GM12878 (cell line): ENCODE results near the gene IFI27L2. TPM values are rescaled to one million over a fixed set of nuclear protein-coding genes. Genes with fewer than 3 reads are reported as not detected.

Experiments used
- ATAC-seq: fragments of 200-7000 bp; cut with Tn5 transposase; 3 replicates; pipeline ENCODE4 v1.9.1; 2020; ENCODE audit warnings: mild to moderate bottlenecking, moderate library complexity
- BruUV-seq: library from RNA; stranded (reverse); fragments of 400-500 nt; replicated peaks from 2 replicates; lab custom pipeline; 2021; lab: Mats Ljungman, UMichigan
- CTCF ChIA-PET: fragments of 300-600 bp; sonication (Branson Sonifier 250); formaldehyde crosslinking; extraction: SDS; loops from one replicate; lab custom pipeline; 2021; ENCODE audit warnings: inconsistent platforms; lab: Yijun Ruan, JAX
- POLR2A ChIA-PET: fragments of 350-600 bp; formaldehyde crosslinking; extraction: SDS; loops from one replicate; lab custom pipeline; 2021; ENCODE audit warnings: inconsistent platforms; lab: Charles Lee
- RAD21 ChIA-PET: fragments of 300-600 bp; sonication (Branson Sonifier 250); formaldehyde crosslinking; loops from one replicate; lab custom pipeline; 2023; ENCODE audit warnings: antibody characterized with exemption; ENCODE audit not compliant: unreplicated experiment; lab: Charles Lee
- SMC1A ChIA-PET: fragments of 300-600 bp; sonication (Branson Sonifier 250); formaldehyde crosslinking; loops from one replicate; lab custom pipeline; 2023; ENCODE audit not compliant: unreplicated experiment, uncharacterized antibody; lab: Charles Lee
- DNase-seq: peaks from one replicate; pipeline ENCODE4 v3.0.0-alpha.2; 2011; ENCODE audit warnings: low read depth, low spot score
- FAIRE-seq: peaks from 3 replicates; lab custom pipeline; 2011; peaks lifted over from hg19 to GRCh38; lab: Jason Lieb, UNC
- H2AFZ ChIP-seq: 2 replicates; pipeline ENCODE4 v1.6.0; 2011; ENCODE audit warnings: low read depth, low read length, control low read depth; ENCODE audit not compliant: control insufficient read depth
- H3K27ac ChIP-seq: 2 replicates; pipeline ENCODE4 v1.5.1; 2011; ENCODE audit warnings: control low read depth; ENCODE audit not compliant: control insufficient read depth, insufficient read depth
- H3K27me3 ChIP-seq, 2 experiments: replicated peaks in 1 of 2; 2 replicates each; pipeline versions ENCODE4 v1.6.0 to v1.6.1; 2011; ENCODE audit warnings: low read length in 1 of 2; ENCODE audit not compliant: control insufficient read depth in 2 of 2, insufficient read depth in 2 of 2
- H3K36me3 ChIP-seq, 2 experiments: 2 replicates each; pipeline ENCODE4 v1.5.1; 2011; ENCODE audit warnings: low read length in 1 of 2; ENCODE audit not compliant: control insufficient read depth in 2 of 2, insufficient read depth in 2 of 2
- H3K4me1 ChIP-seq: 2 replicates; pipeline ENCODE4 v1.6.1; 2011; ENCODE audit warnings: mild to moderate bottlenecking, low read length, moderate library complexity, mixed read lengths; ENCODE audit not compliant: control insufficient read depth, insufficient read depth
- H3K4me2 ChIP-seq: 2 replicates; pipeline ENCODE4 v1.6.0; 2011; ENCODE audit warnings: control low read depth; ENCODE audit not compliant: control insufficient read depth, insufficient read depth
- H3K4me3 ChIP-seq: fragments of 200-600 bp; sonication (generic); 2 replicates; pipeline ENCODE4 v1.5.1; 2016
- H3K79me2 ChIP-seq: 2 replicates; pipeline ENCODE4 v1.6.0; 2011; ENCODE audit warnings: low read length; ENCODE audit not compliant: control insufficient read depth, insufficient read depth
- H3K9ac ChIP-seq: 2 replicates; pipeline ENCODE4 v1.8.0; 2011; ENCODE audit warnings: low read length, control low read depth, mixed read lengths; ENCODE audit not compliant: control insufficient read depth, insufficient read depth
- H3K9me3 ChIP-seq: replicated peaks from 3 replicates; pipeline ENCODE4 v1.5.1; 2011; ENCODE audit warnings: mild to moderate bottlenecking, low read length; ENCODE audit not compliant: control insufficient read depth, insufficient read depth
- H4K20me1 ChIP-seq: 2 replicates; pipeline ENCODE4 v1.6.0; 2011; ENCODE audit not compliant: control insufficient read depth, insufficient read depth
- CBFB ChIP-seq: IDR thresholded peaks from 2 replicates; pipeline ENCODE4 v1.6.1; 2016; ENCODE audit warnings: antibody characterized with exemption, low read depth
- CBX5 ChIP-seq: sonication (generic); IDR thresholded peaks from 2 replicates; pipeline ENCODE4 v1.6.1; 2016; ENCODE audit warnings: low read depth, moderate library complexity, mild to moderate bottlenecking, inconsistent platforms
- STAT3 ChIP-seq: IDR thresholded peaks from 2 replicates; pipeline ENCODE4 v1.6.1; 2011; ENCODE audit warnings: low read depth, low read length, improper control_type of control experiment
- USF2 ChIP-seq: IDR thresholded peaks from 2 replicates; pipeline ENCODE4 v1.6.1; 2011; ENCODE audit warnings: low read depth, low read length, improper control_type of control experiment, borderline replicate concordance
- WGBS: methylation state at CpG from one replicate; pipeline ENCODE4 v1.1.6; 2016; ENCODE audit warnings: low lambda C conversion rate; ENCODE audit not compliant: insufficient replicate concordance, insufficient coverage; ENCODE audit errors: missing lambda C conversion rate; 5-methylcytosine and 5-hydroxymethylcytosine counted together
- in situ Hi-C: fragments of 300-500 bp; cut with MboI; formaldehyde crosslinking; loops from 9 replicates; pipeline ENCODE4 v1.14.3; 2018; ENCODE audit warnings: mixed read lengths
- intact Hi-C: fragments of 100-400 bp; cut with micrococcal nuclease; formaldehyde crosslinking; loops from one replicate; pipeline ENCODE4 v1.14.2; 2022; ENCODE audit not compliant: unreplicated experiment
- polyA plus RNA-seq, 11 experiments: library from polyadenylated mRNA; depleted of rRNA in 4 of 11; unstranded in 6 of 11; stranded (reverse) in 5 of 11; fragments of >200 nt; fragmentation: Nextera tagmentation in 4 of 11; fragmentation: Illumina TruSeq in 1 of 11; extraction: Ambion mirVana in 4 of 11; extraction: Trizol in 1 of 11; gene quantifications; 1 replicate in 1 of 11; 2 replicates in 10 of 11; pipeline versions ENCODE4 v1.2.1 to v1.2.3, GENCODE V29; 2011 to 2016; ENCODE audit warnings: inconsistent platforms in 2 of 11, missing spikeins in 2 of 11, low read depth in 1 of 11
- total RNA-seq, 4 experiments: library from RNA; depleted of rRNA in 3 of 4; stranded (reverse); fragments of >200 nt in 3 of 4; fragmentation: Illumina TruSeq in 1 of 4; extraction: Trizol in 1 of 4; gene quantifications; 2 replicates each; pipeline versions ENCODE4 v1.2.1 to v1.2.3, GENCODE V29; 2013 to 2021
- TF ChIP-seq, protein P1 (sequence below): fragments of 450-650 bp; IDR thresholded peaks from 2 replicates; pipeline ENCODE4 v1.6.1; 2017; ENCODE audit warnings: mild to moderate bottlenecking, low read depth, inconsistent platforms; ENCODE audit not compliant: poor library complexity, severe bottlenecking

Gene IFI27L2
- total and polyA plus RNA-seq, 10 of the 15 experiments (the other 5 are each of a cell fraction or from before 2014, with no cell fraction given), result 26.6 to 134 (median 60.3) TPM

DNA sequence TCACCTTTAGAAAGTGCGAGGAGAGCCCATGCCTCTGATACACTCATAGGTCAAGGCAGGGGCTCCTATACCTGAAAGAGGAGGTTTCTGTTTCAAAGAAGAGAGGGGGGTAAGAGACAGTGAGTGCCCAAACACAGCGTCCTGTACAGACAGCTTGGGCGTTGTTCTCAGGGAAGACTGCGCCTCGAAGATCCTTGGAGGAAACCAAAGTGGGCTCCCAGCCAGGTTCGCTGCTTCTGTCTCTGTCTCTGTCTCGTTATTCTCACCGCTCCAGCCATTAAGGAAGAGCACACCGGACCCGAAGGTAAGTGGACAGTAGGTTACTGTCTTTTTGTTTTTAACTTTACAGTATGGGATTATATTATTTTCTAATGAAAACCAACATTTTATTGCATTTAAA is 24.7 kb downstream of the IFI27L2 start:
- H3K36me3 ChIP-seq, result no peaks in the 10 kb centered on the region
- no TSS peak for BruUV-seq
- no peaks in the 10 kb centered on the region for H3K79me2 ChIP-seq
- no peaks in the 10 kb centered on the region for H3K4me1 ChIP-seq
- H3K27me3 ChIP-seq, result no peaks in the 10 kb centered on the region
- H3K27ac ChIP-seq, result no peak overlapping the region
- ChIA-PET CTCF (interaction anchor here (0.6 to 1.1 kb wide), 3 partner anchors 27 to 449 kb away, joined by 3 to 4 read pairs (median 3); no protein-coding TSS in a partner anchor), POLR2A (no interaction called here), RAD21 (no interaction called here), SMC1A (interaction anchor here (0.8 to 0.9 kb wide), 3 partner anchors 11 to 68 kb away, joined by 3 read pairs; no protein-coding TSS in a partner anchor)
- no peak overlapping the region for H3K4me2 ChIP-seq
- intact Hi-C loops, result no loop called here
- no peak for FAIRE-seq
- no peaks in the 10 kb centered on the region for H4K20me1 ChIP-seq
- in situ Hi-C loops, result no loop called here
- no peak for DNase-seq
- H3K4me3 ChIP-seq, result no peak overlapping the region
- no peak overlapping the region for H2AFZ ChIP-seq
- no peak for TF ChIP-seq CBX5
- TF ChIP-seq USF2, result no peak
- TF ChIP-seq, protein P1, sequence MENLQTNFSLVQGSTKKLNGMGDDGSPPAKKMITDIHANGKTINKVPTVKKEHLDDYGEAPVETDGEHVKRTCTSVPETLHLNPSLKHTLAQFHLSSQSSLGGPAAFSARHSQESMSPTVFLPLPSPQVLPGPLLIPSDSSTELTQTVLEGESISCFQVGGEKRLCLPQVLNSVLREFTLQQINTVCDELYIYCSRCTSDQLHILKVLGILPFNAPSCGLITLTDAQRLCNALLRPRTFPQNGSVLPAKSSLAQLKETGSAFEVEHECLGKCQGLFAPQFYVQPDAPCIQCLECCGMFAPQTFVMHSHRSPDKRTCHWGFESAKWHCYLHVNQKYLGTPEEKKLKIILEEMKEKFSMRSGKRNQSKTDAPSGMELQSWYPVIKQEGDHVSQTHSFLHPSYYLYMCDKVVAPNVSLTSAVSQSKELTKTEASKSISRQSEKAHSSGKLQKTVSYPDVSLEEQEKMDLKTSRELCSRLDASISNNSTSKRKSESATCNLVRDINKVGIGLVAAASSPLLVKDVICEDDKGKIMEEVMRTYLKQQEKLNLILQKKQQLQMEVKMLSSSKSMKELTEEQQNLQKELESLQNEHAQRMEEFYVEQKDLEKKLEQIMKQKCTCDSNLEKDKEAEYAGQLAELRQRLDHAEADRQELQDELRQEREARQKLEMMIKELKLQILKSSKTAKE, result no peak
- TF ChIP-seq STAT3, result no peak
- no peak for TF ChIP-seq CBFB
- WGBS, result 87% methylated on average over 10 of the region's 10 CpGs
- no peak for ATAC-seq
- H3K9me3 ChIP-seq, result no peaks in the 10 kb centered on the region
- H3K9ac ChIP-seq, result no peak overlapping the region
